Parathyroid adenoma (tissue), 2 donors: ENCODE results near the gene OSBPL9.

ENCODE experiments used
- H2AFZ ChIP-seq: fragments of 300-600 bp; sonication (generic); one replicate; pipeline ENCODE4 v1.7.0; 2017; ENCODE audit warnings: antibody characterized with exemption, mild to moderate bottlenecking
- H3K27ac ChIP-seq: fragments of 300-600 bp; sonication (generic); one replicate; pipeline ENCODE4 v1.7.0; 2017
- H3K27me3 ChIP-seq: fragments of 300-600 bp; sonication (generic); one replicate; pipeline ENCODE4 v1.7.0; 2017; ENCODE audit warnings: low read length; ENCODE audit not compliant: control insufficient read depth, insufficient read depth
- H3K36me3 ChIP-seq: fragments of 300-600 bp; sonication (generic); one replicate; pipeline ENCODE4 v1.7.0; 2017; ENCODE audit warnings: low read length; ENCODE audit not compliant: control insufficient read depth, insufficient read depth
- H3K4me1 ChIP-seq: fragments of 300-600 bp; sonication (generic); one replicate; pipeline ENCODE4 v1.7.0; 2017; ENCODE audit warnings: control low read depth
- H3K4me2 ChIP-seq: fragments of 300-600 bp; sonication (generic); one replicate; pipeline ENCODE4 v1.7.0; 2017; ENCODE audit warnings: low read length
- H3K4me3 ChIP-seq: fragments of 300-600 bp; sonication (generic); one replicate; pipeline ENCODE4 v1.7.0; 2017; ENCODE audit warnings: low read depth, low read length
- H3K79me2 ChIP-seq: fragments of 300-600 bp; sonication (generic); one replicate; pipeline ENCODE4 v1.7.0; 2017; ENCODE audit warnings: control low read depth
- H3K9ac ChIP-seq: fragments of 300-600 bp; sonication (generic); one replicate; pipeline ENCODE4 v1.7.0; 2017; ENCODE audit warnings: mild to moderate bottlenecking
- H3K9me3 ChIP-seq: fragments of 300-600 bp; sonication (generic); one replicate; pipeline ENCODE4 v1.7.0; 2017; ENCODE audit warnings: low read length; ENCODE audit not compliant: control insufficient read depth
- CTCF ChIP-seq: fragments of 300-600 bp; sonication (generic); IDR thresholded peaks from one replicate; pipeline ENCODE4 v1.7.0; 2017; ENCODE audit warnings: antibody characterized with exemption, mild to moderate bottlenecking
- donor health status: primary hyperparathyroidism.

The OSBPL9 gene

GRCh38 chr1:51754666-51755065 lies 137.8 kb downstream of the OSBPL9 start:
- TF ChIP-seq CTCF = no peak
- Histone ChIP-seq H3K36me3 (no peaks in the 10 kb centered on the region), H3K9ac (no peak overlapping the region)

GRCh38 chr1:51755437-51755836 lies 138.5 kb downstream of the OSBPL9 start:
- H3K27ac ChIP-seq = no peak overlapping the region
- H3K27me3 ChIP-seq = no peaks in the 10 kb centered on the region
- H3K4me3 ChIP-seq = no peak overlapping the region
- no peak overlapping the region for H2AFZ ChIP-seq
- TF ChIP-seq CTCF = no peak
- no peak overlapping the region for H3K9ac ChIP-seq
- H3K79me2 ChIP-seq = peaks cover 3% of the 10 kb centered on the region
- H3K4me1 ChIP-seq = no peaks in the 10 kb centered on the region
- H3K4me2 ChIP-seq = no peak overlapping the region
- H3K9me3 ChIP-seq = no peaks in the 10 kb centered on the region
- H3K36me3 ChIP-seq = no peaks in the 10 kb centered on the region

More at GRCh38 chr1:51754666-51755065, 137.8 kb downstream of the OSBPL9 start:
- H3K4me2 ChIP-seq = no peak overlapping the region
- H3K4me1 ChIP-seq = no peaks in the 10 kb centered on the region
- no peaks in the 10 kb centered on the region for H3K9me3 ChIP-seq
- H3K4me3 ChIP-seq = no peak overlapping the region
- no peaks in the 10 kb centered on the region for H3K27me3 ChIP-seq
- no peak overlapping the region for H2AFZ ChIP-seq
- H3K27ac ChIP-seq = no peak overlapping the region
- H3K79me2 ChIP-seq = peaks cover 3% of the 10 kb centered on the region

GRCh38 chr1:51756290-51756689 lies 139.4 kb downstream of the OSBPL9 start:
- H3K27ac ChIP-seq = no peak overlapping the region

GRCh38 chr1:51758310-51758709 lies 141.4 kb downstream of the OSBPL9 start:
- no peaks in the 10 kb centered on the region for H3K27me3 ChIP-seq
- H3K79me2 ChIP-seq = no peaks in the 10 kb centered on the region
- H3K36me3 ChIP-seq = no peaks in the 10 kb centered on the region
- no peak overlapping the region for H3K4me2 ChIP-seq
- H3K4me3 ChIP-seq = no peak overlapping the region
- no peaks in the 10 kb centered on the region for H3K4me1 ChIP-seq
- H2AFZ ChIP-seq = no peak overlapping the region
- no peaks in the 10 kb centered on the region for H3K9me3 ChIP-seq
- no peak overlapping the region for H3K9ac ChIP-seq
- no peak for TF ChIP-seq CTCF
- no peak overlapping the region for H3K27ac ChIP-seq

More at GRCh38 chr1:51756290-51756689, 139.4 kb downstream of the OSBPL9 start:
- no peaks in the 10 kb centered on the region for H3K9me3 ChIP-seq
- TF ChIP-seq CTCF = no peak
- no peak overlapping the region for H2AFZ ChIP-seq
- no peaks in the 10 kb centered on the region for H3K4me1 ChIP-seq
- no peak overlapping the region for H3K4me3 ChIP-seq
- no peaks in the 10 kb centered on the region for H3K27me3 ChIP-seq
- H3K4me2 ChIP-seq = no peak overlapping the region
- no peaks in the 10 kb centered on the region for H3K36me3 ChIP-seq
- no peak overlapping the region for H3K9ac ChIP-seq
- peaks cover 3% of the 10 kb centered on the region for H3K79me2 ChIP-seq

- Histone ChIP-seq H3K27me3 (no peaks in the 10 kb centered on the region), H3K9me3 (no peaks in the 10 kb centered on the region), H3K9ac (no peak overlapping the region), H3K4me2 (no peak overlapping the region), H3K4me3 (no peak overlapping the region), H3K36me3 (no peaks in the 10 kb centered on the region), H3K4me1 (no peaks in the 10 kb centered on the region), H3K79me2 (no peaks in the 10 kb centered on the region), H2AFZ (no peak overlapping the region), H3K27ac (no peak overlapping the region)
- no peak for TF ChIP-seq CTCF
These were observed 144.0 kb downstream of the OSBPL9 start for GRCh38 chr1:51760872-51761271.
